NCI-H2196 (cell line): ENCODE data around the gene IRF8.
"Not testable (repeated sequence)": the region's sequence is repeated elsewhere in the genome, so short reads cannot be mapped to it uniquely, and the experiment has no call there.

Experiments
- DNase-seq: peaks from one replicate; lab custom pipeline; 2025; ENCODE audit not compliant: unreplicated experiment; lab: John Stamatoyannopoulos, UW

The IRF8 gene

DNA sequence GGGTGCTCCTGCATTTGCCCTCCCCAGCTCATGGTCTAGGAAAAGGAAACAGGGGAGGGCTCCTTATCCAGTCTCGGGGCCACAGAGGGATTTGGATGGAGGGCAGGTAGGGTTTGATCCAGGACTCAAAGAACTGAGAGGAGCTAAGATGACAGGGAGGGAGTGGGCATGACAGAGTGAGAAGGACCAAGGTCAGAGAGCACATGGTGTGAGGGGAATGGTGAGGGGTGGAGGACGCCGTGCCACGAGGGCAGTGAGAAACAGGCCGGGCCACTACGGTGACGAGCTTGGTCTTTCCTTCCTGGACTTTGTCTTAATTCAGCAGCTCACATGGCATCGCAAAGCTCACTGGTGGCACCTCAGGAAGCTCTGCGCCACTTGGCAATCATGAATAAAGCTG, 35.2 kb downstream of the IRF8 start:
- no peak for DNase-seq

DNA sequence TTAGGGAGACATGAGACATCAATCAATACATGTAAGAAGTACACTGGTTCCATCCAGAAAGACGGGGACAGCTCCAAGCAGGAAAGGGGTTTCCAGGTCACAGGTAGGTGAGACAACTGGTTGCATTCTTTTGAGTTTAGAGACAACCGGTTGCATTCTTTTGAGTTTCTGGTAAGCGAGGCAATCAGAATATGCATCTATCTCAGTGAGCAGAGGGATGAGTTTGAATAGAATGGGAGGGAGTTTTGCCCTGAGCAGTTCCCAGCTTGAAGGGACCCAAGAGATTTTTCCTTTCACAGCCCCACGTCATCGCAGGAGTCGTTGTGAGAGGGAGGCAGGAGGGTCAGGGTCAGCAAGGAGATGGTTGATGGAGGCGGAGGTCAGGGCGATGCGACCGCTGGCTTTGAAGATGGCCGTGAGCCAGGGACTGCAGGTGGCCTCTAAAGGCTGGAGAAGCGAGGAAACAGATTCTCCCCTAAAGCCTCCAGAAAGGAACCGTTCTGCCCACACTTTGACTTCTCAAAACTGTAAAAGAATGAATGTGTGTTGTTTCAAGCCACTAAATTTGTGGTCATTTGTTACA, 36.5 kb downstream of the IRF8 start:
- DNase-seq: no peak

DNA sequence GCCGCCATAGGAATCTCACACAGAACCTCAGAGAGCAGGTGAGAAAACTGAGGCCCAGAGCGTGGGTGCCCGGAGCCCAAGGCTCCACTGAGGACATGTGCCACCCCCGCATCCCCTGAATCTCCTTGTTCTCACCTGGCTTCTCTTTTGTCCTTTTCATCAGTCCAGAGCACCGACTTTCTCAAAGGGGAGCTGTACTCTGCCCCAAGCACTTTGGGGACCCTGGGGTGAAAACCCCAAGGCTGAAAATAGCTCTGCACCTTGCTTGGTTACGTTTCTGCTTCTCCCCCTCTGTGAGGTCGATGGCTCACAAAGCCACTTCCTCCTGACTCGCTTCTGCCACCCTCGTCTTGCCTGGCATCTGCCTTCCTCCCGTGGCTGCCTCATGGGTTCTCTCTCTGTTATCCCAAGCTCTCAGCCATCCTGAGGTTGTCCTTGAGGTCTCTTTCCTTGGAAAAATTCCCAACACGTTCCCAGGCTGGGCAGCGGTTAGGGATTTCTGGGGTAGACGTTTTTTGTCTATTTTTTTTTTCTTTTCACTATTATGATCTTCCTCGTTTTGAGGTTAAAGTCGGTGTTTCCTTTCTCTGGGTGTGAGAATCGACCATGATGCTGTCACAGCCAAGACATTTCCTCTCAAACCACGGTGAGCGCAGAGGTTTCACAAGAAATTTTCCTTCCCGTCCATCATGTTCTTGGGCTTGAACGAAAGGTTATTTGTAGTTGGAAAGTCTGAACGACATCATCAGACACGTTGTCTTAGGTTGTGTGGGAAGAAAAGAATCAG, 37.2 kb downstream of the IRF8 start:
- no peak for DNase-seq

DNA sequence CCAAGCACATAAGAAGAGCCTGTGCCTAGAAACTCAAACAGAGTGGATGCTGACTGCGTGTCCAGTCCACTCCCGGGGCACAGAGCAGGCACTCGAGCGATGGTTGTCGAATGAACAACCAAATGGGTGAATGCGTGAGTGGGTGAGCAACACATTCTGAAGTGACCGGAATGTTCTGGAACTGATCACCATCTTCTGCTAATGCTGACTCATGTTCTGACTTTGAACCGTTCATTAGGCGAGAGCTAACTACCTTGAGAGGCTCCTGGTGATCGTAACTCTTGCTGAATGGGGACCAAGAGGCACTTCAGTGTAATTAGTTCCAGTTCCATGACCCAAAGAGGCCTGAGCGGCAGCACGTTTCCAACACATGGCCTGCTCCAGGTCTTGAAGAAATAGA, 37.9 kb downstream of the IRF8 start:
- DNase-seq: no peak

DNA sequence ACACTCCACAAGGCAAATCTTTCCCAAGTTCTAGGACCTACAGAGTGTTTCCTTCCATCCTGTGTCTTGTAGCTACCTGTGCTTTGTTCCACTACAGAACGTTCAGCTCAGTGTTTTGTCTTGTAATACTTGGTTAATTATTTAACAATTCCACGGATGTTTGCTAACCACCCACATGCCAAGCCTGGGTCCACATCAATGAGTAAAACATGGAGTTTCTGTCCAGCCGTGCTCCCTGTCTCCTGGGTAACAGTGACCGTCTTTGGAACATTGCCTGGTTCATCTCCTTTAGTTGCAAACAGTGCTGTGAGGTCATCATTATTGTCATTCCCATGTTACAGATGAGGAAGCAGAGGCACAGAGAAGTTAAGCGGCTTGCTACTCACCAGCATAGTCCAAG, 41.3 kb downstream of the IRF8 start:
- peak; percentile 15 for DNase-seq

DNA sequence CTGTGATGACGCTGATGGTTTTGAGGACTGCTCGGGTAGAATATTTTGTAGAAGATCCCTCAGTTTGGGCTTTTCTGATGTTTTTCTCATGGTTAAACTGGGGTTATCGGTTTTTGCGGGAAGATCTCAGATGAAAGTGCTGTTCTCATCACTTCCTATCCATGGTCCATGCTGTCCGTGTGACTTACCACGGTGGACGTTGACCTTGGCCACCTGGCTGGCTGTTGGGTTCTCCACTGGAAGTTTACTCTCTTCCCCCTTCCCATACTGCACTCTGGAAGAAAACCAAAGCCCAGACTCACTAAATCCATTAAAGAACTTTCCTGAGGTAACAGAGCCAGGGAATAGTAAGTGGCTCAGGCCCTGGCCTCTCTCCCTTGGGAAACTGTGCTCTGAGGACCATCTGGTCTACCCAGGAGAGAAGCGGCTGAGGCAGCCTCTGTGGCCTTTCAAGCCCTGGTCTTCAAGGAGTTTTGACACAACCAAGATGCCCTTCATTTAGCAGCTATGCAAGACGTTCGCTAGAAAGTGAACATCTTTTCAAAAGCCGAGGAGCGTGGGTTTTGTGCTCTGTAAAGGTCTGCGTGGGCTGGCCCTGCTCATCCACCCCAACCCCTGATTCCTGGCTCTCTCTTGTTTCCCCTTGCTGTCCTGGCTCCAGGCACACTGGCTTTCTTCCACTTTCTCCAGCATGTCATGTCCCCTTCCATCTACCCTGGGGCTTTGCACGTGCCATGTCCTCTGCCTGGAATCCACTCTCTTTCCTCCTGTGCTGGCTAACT, 43.1 kb downstream of the IRF8 start:
- no peak for DNase-seq

DNA sequence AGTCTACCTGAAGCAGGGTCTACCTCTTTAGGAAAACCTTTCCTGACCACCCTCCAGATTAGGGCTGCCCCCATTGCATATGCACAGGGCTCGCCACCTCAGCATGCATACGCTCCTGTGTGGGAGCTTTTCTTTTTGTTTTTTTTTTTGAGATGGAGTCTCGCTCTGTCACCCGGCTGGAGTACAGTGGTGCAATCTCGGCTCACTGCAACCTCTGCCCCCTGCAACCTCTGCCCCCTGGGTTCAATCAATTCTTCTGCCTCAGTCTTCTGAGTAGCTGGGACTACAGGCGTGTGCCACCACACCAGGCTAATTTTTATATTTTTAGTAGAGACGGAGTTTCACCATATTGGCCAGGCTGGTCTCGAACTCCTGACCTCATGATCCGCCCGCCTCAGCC, 43.7 kb downstream of the IRF8 start:
- not testable (repeated sequence) for DNase-seq

DNA sequence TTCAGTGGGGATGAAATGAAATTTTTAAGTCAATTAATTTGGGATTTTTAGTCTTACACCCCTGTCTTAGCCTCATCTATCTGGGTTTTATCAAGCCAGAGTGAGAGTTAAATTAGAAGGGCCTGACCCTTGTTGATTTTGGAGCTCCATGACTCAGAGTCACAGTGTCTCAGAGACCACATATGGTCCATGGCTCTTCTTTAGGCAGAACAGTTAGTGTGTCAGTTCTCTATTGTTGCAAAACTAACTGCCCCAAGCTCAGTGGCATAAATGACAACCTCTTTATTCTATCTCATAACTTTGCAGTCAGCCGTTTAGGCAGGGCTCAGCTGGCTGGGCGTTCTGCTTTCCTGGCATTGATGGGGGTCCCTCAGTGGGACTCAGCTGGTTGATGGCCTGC, 44.7 kb downstream of the IRF8 start:
- no peak for DNase-seq

DNA sequence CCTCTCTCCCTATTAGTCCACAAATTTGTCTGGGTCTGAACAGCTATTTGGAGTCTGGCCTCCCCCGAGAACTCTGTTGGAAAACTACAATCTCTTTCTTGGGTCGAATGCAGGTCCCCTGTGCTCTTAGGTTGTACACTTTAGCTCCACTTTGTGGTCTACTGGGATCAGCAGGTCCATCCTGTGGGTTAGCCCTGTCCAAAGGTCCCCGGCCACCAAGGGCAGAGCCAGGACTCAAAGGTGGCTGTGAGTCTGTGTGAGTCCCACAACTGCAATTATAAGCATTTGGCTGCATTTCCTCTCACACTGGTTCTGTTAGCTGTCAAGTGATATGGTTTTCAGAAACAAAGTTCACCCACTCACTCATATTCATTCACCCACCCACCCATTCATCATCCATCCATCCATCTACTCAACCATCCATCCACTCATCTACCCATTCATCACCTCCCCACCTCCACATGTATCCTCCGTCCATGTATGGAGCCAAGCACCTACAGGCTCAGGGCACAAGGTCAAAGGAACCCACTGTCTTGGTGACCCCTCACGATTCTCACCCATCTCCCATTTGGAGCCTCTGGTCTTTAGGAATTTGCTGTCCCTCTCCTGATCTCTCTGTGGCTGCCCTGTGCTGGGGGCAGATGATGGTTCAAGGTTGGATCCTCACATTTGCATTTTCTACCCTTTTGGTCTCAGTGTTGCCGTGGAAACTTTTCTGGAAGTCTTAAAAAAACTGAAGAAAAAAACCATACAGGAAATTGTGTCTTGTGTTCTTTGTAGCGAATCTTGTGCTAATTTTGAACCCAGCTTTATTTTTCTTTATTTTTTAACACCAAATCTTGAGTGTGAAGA, 45.8 kb downstream of the IRF8 start:
- DNase-seq: no peak

DNA sequence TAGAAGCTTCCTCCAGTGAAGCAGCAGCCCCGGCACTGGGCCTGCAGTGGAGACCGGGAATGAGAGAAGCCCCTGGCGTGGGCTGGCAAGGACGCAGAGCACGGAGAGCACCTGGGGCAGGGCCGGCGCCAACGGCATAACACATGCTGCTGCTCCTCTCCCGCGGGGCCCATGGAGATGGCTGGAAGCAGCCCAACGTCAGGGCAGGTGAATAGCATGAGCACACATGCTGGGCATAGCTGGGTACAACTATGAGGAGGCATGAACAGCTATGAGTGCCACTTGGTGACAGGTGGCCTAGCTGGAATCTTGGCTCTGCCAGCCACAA, 46.4 kb downstream of the IRF8 start:
- DNase-seq: peak; percentile 28

DNA sequence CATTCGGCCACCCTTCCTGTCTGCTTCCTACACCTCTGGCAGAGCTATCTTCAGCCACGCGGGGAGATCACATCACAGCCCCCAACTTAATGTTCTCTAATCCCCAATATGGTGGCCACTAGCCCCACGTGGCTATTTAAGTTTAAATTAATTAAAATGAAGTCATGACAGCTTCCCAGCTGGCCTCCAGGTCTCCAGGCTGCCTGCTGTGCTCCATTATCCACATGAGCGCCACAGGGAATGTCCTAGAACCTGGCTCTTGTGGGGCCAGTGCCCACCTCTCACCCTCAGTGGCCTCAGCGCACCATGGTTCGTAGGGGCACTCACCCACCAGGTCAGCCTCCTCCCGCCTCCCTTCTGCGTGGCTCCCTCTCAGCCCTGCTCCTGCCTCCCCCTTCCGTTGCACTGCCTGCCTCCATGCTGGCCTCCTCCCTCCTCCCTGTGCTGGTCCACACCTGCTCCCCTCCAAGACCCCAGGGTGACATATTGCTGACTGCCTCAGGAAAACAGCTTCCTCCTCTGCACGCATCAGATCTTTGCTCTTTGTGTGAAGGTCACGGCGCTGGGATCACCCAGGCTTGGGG, 47.7 kb downstream of the IRF8 start:
- DNase-seq: no peak

DNA sequence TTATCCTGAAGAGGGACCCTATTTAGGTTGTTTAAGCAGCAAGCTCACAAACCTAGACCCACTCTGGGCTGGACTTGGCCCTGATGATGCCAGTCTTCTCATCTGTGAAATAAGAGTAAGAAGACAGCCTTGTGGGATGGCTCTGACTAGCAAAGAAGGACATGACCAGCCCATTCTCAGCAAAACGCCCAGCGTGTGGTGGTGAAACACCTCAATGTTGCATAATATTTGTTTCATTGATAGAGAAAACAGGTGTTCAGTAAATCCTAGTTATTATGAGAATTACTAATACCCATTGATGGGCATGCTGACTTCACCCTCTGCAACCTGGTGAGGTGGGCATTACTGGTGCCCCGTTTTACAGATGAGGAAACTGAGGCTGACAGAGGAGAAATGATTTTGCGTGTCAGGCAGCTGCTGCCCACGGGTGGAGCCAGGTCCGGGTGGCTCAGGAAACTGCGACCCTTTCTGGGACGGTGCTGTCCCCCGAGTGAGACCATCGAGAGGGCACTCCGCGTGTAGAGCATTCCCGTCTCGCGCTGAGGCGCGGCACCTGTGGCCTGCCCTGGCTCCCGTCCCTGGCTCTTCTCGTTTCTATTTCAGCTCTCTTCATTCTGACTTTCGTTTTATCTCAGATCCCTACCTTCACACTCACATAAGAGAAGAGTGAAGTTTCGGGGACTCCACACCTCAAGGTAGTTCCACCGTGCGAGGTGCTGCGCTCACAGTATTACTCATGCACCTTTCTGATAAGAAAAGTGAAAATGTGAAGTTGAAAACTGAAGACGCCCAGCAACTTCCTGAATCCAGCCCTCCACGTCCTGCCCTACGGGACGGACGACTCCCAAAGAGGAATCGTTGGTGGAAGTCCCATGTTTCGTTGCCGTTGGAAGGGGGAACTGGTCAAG, 48.5 kb downstream of the IRF8 start:
- no peak for DNase-seq

DNA sequence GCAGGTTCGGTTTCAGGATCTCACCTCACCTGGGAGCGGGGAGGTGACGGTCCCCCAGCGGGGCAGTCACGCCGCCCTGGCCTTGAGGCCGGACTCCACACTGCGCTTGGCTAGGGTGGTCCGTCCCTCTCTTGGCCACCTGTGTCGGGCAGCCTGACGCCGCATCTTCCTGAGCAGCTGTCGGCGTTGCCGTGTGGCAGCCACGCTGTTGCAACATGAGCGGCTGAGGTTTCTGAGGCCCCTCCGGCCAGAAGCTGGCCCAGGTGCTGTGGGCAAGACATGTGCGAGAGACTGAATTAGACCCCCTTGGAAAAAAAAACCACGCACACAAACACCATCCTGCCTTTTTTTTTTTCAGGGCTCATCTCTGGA, 49.2 kb downstream of the IRF8 start:
- no peak for DNase-seq

DNA sequence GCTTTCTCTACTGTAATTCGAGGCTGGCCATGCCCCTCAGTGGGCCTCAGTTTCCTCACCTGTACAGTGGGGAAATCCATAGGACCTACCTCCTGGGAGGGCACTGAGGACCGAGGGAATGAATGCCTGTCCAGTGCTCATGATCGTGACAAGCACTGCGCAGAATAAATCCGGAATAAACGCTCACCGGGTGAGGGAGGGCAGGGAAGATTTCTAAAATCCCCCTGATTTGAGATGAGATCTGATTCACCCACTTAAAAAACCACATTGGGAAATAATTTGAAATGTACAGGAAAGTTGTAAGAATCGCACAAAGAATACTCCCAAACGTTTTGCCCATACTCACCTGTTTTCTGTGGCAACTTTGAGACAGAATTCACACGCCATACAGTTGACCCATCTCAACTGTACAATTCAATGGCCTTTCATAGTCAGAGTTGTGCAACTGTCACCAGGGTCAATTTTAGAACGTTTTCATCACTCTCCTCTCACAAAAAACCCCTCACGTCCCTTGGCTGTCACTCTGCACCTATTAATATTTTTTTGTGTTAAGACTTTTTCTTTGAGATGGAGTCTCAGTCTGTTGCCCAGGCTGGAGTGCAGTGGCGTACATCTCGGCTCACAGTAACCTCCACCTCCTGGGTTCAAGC, 49.8 kb downstream of the IRF8 start:
- DNase-seq: no peak

DNA sequence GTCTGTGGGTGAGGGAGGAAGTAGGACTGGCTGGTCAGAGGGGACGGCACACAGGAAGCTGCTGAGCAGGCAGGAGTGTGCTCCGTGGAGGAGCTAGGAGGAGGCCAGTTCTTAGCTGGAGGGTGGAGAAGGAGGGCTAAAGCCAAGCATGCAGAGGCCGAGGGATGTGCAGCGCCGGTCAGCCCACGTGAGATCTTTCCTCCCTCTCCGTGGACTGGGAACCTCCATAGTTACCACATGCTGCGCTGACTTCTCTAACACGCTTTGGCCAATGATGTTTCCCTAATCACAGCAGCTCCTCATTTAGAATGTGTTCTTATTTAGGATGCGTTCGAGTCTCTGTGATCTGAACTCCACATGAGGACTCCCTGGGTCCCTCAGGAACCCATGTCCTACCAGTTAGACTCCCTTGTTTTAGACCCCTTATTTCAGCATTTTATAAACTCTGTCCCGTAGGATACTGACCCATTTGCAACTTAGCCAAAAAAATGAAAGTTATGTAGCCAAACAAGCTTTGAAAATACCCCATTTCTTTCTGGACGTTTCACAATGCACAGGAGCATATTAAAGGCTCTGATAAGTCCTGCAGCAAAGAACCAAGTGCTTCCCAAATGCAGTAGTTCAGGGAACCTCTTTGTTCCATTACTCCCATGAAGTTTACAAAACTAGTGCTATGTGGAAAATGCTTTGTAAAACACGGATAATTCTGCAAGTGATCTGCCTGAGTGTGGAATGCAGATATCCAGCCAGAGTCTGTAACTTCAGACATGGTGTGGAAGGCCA, 51.4 kb downstream of the IRF8 start:
- DNase-seq: no peak

DNA sequence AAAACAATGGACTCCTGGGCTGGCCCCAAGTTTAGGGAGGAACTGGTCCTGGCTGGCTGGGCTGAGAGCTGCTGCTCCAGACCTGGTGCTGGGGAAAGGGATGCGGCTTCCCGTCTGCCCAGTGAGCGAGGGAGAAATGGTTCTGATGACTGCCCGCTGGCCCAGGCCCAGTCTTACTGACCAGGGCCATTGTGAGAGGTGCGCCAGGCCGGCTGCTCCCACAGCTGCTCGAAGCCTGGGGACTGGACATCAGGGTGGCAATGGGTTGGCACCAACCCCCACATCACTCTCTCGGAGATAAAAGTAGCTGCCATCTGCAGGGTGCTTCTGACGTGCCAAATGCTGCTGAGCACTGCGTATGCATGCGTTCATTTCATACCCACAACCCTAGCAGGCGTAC, 53.2 kb downstream of the IRF8 start:
- DNase-seq: no peak

DNA sequence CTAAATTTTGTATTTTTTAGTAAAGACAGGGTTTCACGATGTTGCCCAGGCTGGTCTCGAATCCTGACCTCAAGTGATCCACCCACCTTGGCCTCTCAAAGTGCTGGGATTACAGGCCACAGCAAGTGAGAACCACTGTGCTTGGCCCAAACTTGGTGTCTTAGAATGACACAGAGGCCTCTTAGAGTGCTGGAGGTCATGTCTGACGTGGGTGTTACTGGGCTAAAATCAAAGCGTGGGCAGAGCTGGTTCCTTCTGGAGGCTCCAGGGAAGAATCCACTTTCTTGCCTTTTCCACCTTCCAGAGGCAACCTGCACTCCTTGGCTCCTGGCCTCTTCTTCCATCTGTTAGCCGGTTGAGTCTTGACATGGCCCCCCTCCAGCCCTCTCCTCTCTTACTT, 53.8 kb downstream of the IRF8 start:
- no peak for DNase-seq

DNA sequence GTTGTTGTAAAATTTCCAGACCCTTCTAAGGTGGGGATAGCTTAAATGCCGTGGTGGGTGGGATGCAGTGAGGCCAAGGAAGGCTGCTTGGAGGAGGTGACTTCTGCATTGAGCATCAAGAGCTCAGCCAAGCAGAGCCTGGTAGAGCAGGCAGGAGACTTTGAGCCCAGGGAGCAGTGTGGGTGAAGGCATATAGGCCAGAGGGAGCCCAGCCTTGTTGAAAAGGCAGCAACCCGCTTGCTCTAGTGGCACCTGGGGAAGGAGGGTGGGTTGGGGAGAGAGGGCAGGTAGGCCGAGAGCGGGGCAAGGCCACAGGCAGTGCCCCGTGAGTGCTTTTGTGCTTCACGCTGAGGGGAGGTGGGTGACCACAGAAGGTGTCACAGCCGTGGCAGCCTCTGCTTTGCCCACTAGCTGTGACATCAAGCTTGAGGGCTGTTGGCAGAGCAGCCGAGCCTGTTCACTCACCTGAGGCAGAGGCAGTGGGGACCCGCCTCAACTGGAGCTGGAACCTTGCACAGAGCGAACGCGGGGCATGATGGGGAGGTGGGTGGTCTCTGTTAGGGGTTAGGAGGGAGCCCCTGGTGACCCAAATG, 56.1 kb downstream of the IRF8 start:
- DNase-seq: no peak
